Upper lobe of left lung (tissue), 4 donors: ENCODE measurements around the gene CCDC82.

ENCODE experiments used
- POLR2A ChIP-seq, 4 donors: fragments of 450-650 bp; IDR thresholded peaks; one replicate each; pipeline ENCODE4 v1.5.1; 2016 to 2017; ENCODE audit warnings: antibody characterized with exemption in 4 of 4, mild to moderate bottlenecking in 2 of 4
- POLR2AphosphoS5 ChIP-seq, 2 donors: sonication (generic); formaldehyde crosslinking; IDR thresholded peaks; one replicate each; pipeline ENCODE4 v1.5.1; 2017; ENCODE audit warnings: antibody characterized with exemption in 2 of 2
- TF ChIP-seq, protein P1 (sequence below), 6 experiments: fragments of 450-650 bp in 4 of 6; fragments of 200-600 bp in 2 of 6; sonication (generic) in 2 of 6; IDR thresholded peaks; one replicate each; pipeline ENCODE4 v1.5.1; 2016 to 2019; ENCODE audit warnings: antibody characterized with exemption in 6 of 6

DNA sequence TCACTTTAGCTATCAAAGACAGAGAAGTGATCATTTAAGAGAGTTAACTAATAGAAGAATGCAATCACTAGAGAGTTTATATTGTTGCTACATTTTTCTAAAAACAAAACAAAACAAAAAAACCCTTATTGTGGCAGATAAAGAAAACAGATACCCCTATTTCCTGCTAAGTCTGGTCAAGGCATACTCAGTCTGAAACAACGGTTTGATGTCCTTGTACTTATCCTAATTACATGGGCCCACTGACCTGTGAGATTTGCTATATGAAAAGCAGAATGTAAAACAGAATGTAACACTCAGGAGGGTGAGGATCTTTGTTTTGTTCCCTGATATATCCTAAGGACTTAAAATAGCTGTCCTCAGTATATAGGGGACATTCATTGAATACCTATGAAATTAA is 71.3 kb downstream of the CCDC82 start:
- TF ChIP-seq, protein P1, sequence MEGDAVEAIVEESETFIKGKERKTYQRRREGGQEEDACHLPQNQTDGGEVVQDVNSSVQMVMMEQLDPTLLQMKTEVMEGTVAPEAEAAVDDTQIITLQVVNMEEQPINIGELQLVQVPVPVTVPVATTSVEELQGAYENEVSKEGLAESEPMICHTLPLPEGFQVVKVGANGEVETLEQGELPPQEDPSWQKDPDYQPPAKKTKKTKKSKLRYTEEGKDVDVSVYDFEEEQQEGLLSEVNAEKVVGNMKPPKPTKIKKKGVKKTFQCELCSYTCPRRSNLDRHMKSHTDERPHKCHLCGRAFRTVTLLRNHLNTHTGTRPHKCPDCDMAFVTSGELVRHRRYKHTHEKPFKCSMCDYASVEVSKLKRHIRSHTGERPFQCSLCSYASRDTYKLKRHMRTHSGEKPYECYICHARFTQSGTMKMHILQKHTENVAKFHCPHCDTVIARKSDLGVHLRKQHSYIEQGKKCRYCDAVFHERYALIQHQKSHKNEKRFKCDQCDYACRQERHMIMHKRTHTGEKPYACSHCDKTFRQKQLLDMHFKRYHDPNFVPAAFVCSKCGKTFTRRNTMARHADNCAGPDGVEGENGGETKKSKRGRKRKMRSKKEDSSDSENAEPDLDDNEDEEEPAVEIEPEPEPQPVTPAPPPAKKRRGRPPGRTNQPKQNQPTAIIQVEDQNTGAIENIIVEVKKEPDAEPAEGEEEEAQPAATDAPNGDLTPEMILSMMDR (IDR thresholded peaks at IDR 0.05), result no peak
- TF ChIP-seq POLR2A (IDR thresholded peaks at IDR 0.05) (no peak), POLR2AphosphoS5 (IDR thresholded peaks at IDR 0.05) (no peak)
